Panc1 (cell line): ENCODE data around the gene DIS3L2.

Experiments
- CTCF ChIP-seq: fragments of 450-650 bp; IDR thresholded peaks from 2 replicates; pipeline ENCODE4 v1.5.1; 2017; ENCODE audit warnings: mild to moderate bottlenecking
- SIN3A ChIP-seq: IDR thresholded peaks from 2 replicates; pipeline ENCODE4 v1.6.1; 2012; ENCODE audit warnings: low read depth, mild to moderate bottlenecking, low read length, moderate library complexity, borderline replicate concordance; ENCODE audit not compliant: insufficient read depth
- TF ChIP-seq, protein P1 (sequence below), 2 experiments: IDR thresholded peaks; 2 replicates each; pipeline ENCODE4 v1.6.1; 2011 to 2012; ENCODE audit warnings: low read depth in 2 of 2, control low read depth in 1 of 2, low read length in 1 of 2, mild to moderate bottlenecking in 1 of 2, moderate library complexity in 1 of 2; ENCODE audit not compliant: insufficient read depth in 1 of 2

- TF ChIP-seq CTCF: no peak
- no peak for TF ChIP-seq SIN3A
- TF ChIP-seq, protein P1, sequence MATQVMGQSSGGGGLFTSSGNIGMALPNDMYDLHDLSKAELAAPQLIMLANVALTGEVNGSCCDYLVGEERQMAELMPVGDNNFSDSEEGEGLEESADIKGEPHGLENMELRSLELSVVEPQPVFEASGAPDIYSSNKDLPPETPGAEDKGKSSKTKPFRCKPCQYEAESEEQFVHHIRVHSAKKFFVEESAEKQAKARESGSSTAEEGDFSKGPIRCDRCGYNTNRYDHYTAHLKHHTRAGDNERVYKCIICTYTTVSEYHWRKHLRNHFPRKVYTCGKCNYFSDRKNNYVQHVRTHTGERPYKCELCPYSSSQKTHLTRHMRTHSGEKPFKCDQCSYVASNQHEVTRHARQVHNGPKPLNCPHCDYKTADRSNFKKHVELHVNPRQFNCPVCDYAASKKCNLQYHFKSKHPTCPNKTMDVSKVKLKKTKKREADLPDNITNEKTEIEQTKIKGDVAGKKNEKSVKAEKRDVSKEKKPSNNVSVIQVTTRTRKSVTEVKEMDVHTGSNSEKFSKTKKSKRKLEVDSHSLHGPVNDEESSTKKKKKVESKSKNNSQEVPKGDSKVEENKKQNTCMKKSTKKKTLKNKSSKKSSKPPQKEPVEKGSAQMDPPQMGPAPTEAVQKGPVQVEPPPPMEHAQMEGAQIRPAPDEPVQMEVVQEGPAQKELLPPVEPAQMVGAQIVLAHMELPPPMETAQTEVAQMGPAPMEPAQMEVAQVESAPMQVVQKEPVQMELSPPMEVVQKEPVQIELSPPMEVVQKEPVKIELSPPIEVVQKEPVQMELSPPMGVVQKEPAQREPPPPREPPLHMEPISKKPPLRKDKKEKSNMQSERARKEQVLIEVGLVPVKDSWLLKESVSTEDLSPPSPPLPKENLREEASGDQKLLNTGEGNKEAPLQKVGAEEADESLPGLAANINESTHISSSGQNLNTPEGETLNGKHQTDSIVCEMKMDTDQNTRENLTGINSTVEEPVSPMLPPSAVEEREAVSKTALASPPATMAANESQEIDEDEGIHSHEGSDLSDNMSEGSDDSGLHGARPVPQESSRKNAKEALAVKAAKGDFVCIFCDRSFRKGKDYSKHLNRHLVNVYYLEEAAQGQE (IDR thresholded peaks at IDR 0.05; ENCODE audit: insufficient read depth in 1 of 2, low read depth in 2 of 2, low read length in 1 of 2): no peak
Observed at GRCh38 chr2:232139786-232140562, 178.5 kb downstream of the DIS3L2 start.
